HL-60 (cell line): ENCODE data around the gene PALS2.

Experiments
- GABPA ChIP-seq: IDR thresholded peaks from 2 replicates; pipeline ENCODE4 v1.6.1; 2012; ENCODE audit warnings: low read depth
- POLR2AphosphoS5 ChIP-seq: IDR thresholded peaks from 2 replicates; pipeline ENCODE4 v1.6.1; 2012; ENCODE audit warnings: low read depth
- TF ChIP-seq, protein P1 (sequence below): IDR thresholded peaks from one replicate; pipeline ENCODE4 v1.5.1; 2011; ENCODE audit warnings: low read length, control low read depth, inconsistent platforms; ENCODE audit not compliant: insufficient read depth
- TF ChIP-seq, protein P2 (sequence below): IDR thresholded peaks from 2 replicates; pipeline ENCODE4 v1.6.1; 2012; ENCODE audit warnings: low read depth; ENCODE audit not compliant: insufficient replicate concordance

DNA sequence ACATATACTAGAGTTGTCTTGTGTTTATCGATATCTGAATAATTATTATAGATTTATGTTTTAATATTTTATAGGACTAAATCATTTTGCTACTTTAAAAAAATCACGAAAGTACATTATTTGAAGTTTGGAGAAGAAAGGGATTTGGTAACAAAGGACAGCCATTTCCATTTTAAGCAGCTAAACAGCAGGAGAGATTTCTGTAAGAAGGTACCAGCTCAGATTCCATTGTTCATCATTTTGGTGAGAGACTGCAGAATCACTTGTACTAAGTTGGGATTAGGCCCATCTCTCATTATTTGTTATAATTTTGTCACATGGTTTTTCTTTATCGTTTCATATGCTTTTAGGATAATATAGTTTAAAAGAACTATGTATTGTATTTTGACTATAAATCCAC is 46.7 kb downstream of the PALS2 start:
- TF ChIP-seq, protein P1, sequence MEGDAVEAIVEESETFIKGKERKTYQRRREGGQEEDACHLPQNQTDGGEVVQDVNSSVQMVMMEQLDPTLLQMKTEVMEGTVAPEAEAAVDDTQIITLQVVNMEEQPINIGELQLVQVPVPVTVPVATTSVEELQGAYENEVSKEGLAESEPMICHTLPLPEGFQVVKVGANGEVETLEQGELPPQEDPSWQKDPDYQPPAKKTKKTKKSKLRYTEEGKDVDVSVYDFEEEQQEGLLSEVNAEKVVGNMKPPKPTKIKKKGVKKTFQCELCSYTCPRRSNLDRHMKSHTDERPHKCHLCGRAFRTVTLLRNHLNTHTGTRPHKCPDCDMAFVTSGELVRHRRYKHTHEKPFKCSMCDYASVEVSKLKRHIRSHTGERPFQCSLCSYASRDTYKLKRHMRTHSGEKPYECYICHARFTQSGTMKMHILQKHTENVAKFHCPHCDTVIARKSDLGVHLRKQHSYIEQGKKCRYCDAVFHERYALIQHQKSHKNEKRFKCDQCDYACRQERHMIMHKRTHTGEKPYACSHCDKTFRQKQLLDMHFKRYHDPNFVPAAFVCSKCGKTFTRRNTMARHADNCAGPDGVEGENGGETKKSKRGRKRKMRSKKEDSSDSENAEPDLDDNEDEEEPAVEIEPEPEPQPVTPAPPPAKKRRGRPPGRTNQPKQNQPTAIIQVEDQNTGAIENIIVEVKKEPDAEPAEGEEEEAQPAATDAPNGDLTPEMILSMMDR, result no peak
- TF ChIP-seq POLR2AphosphoS5 (no peak), GABPA (no peak)
- TF ChIP-seq, protein P2, sequence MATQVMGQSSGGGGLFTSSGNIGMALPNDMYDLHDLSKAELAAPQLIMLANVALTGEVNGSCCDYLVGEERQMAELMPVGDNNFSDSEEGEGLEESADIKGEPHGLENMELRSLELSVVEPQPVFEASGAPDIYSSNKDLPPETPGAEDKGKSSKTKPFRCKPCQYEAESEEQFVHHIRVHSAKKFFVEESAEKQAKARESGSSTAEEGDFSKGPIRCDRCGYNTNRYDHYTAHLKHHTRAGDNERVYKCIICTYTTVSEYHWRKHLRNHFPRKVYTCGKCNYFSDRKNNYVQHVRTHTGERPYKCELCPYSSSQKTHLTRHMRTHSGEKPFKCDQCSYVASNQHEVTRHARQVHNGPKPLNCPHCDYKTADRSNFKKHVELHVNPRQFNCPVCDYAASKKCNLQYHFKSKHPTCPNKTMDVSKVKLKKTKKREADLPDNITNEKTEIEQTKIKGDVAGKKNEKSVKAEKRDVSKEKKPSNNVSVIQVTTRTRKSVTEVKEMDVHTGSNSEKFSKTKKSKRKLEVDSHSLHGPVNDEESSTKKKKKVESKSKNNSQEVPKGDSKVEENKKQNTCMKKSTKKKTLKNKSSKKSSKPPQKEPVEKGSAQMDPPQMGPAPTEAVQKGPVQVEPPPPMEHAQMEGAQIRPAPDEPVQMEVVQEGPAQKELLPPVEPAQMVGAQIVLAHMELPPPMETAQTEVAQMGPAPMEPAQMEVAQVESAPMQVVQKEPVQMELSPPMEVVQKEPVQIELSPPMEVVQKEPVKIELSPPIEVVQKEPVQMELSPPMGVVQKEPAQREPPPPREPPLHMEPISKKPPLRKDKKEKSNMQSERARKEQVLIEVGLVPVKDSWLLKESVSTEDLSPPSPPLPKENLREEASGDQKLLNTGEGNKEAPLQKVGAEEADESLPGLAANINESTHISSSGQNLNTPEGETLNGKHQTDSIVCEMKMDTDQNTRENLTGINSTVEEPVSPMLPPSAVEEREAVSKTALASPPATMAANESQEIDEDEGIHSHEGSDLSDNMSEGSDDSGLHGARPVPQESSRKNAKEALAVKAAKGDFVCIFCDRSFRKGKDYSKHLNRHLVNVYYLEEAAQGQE, result no peak
